AG09309 (cell line): ENCODE measurements around the gene CNPY2.
A peak's percentile ranks its signal among the peaks of the same experiment; 100 is the strongest.
"Not testable (repeated sequence)": the region's sequence is repeated elsewhere in the genome, so short reads cannot be mapped to it uniquely, and the experiment has no call there.

Experiments used
- DNase-seq: peaks from one replicate; pipeline ENCODE4 v3.0.0-alpha.2; 2010; ENCODE audit warnings: low read depth
- H3K4me3 ChIP-seq: 2 replicates; pipeline ENCODE4 v1.5.1; 2011; ENCODE audit warnings: mild to moderate bottlenecking, low read depth, low read length, moderate library complexity; ENCODE audit not compliant: control insufficient read depth
- TF ChIP-seq, protein P1 (sequence below): IDR thresholded peaks from 2 replicates; pipeline ENCODE4 v1.5.1; 2011; ENCODE audit warnings: mild to moderate bottlenecking, low read depth, low read length, inconsistent platforms; ENCODE audit not compliant: insufficient read depth, control insufficient read depth; ENCODE audit errors: missing control alignments

Gene CNPY2

DNA sequence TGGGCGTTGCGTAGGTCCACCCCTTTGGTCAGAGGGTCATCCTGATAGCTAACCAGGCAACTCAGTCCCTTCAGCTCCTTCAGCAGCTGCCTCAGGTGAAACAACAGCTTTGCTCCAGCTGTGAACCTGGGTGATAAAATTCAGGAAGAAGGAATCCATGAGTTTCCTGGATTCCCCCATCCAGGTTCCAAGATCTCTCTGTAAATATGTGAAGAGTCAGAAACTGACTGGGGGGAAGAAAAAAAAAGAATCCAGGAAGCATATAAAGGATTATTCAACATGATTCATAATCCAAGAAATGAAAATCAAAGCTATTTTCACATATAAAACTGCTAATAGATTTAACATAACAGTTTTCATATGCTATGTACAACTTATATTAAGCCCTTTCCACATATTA, 35.5 kb upstream of the CNPY2 start:
- no peak for DNase-seq
- H3K4me3 ChIP-seq = no peak overlapping the region
- TF ChIP-seq, protein P1, sequence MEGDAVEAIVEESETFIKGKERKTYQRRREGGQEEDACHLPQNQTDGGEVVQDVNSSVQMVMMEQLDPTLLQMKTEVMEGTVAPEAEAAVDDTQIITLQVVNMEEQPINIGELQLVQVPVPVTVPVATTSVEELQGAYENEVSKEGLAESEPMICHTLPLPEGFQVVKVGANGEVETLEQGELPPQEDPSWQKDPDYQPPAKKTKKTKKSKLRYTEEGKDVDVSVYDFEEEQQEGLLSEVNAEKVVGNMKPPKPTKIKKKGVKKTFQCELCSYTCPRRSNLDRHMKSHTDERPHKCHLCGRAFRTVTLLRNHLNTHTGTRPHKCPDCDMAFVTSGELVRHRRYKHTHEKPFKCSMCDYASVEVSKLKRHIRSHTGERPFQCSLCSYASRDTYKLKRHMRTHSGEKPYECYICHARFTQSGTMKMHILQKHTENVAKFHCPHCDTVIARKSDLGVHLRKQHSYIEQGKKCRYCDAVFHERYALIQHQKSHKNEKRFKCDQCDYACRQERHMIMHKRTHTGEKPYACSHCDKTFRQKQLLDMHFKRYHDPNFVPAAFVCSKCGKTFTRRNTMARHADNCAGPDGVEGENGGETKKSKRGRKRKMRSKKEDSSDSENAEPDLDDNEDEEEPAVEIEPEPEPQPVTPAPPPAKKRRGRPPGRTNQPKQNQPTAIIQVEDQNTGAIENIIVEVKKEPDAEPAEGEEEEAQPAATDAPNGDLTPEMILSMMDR = no peak

DNA sequence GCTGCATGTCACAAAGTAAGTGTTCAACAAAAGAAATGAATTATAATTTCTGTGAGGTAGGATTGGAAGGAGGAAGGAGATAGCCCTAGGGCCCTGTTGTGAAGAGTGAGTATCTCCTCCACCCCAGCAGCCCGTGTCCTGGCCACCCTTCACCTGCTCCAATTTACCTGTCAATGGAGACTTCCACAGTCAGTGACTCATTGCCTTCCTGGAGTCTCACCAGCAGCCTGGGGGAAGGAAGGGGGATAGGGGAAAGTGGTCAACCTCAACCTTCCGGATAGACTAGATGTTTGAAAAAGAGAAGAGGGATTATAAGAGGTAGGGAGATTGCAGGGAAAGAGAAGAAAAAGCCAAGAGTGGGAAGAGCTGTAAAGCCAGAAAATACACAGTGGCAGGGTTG, 34.9 kb upstream of the CNPY2 start:
- H3K4me3 ChIP-seq = no peak overlapping the region
- no peak for DNase-seq
- TF ChIP-seq, protein P1 = no peak

DNA sequence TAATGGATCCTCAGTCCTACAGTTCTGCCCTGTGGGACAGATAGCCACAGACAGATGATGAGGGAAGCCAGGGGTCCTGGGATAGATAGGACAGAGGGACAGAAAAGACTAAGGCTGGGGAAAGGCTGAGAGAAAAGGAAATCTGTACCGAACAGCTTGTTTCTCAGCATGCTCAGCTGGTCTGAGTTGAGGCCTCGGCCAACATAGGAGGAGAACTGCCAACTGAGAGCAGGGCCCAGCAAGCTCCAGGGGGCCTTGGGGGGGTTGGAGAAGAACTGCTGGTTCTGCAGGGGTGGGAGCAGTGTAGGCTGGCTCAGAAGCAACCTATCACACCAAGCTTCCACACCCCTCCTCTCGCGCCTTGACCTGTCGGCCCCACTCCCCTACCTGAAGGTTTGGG, 33.0 kb upstream of the CNPY2 start:
- TF ChIP-seq, protein P1 = no peak
- DNase-seq = no peak
- no peak overlapping the region for H3K4me3 ChIP-seq

DNA sequence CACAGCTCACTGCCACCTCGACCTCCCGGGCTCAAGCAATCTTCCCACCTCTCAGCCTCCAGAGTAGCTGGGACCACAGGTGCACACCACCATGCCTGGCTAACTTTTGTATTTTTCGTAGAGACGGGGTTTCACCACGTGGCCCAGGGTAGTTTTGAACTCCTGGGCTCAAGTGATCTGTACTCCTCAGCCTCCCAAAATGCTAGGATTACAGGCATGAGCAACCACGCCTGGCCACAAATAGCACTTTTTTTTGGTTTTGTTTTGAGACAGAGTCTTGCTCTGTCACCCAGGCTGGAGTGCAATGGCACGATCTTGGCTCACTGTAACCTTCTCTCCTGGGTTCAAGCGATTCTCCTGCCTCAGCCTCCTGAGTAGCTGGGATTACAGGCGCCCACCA, 31.5 kb upstream of the CNPY2 start:
- H3K4me3 ChIP-seq, DNase-seq: not testable (repeated sequence)

DNA sequence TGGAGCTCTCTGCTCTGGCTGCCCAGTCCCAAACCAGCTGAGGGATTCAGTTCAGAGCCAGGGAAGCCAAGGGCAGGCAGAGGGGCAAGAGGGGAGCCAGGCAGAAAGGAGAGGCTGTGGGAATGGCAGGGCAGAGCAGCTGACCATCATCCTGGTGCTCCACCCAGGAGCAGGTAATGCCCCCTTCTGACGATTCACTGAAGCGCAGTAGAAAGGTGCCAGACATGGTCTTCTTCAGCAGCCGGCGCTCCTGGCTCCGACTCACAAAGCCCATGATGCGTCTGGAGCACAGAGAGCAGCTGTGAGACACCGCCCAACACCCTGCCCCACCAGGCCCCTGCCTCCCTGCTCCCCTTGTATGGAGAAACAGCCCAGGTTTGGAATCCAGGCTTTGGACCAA, 30.9 kb upstream of the CNPY2 start:
- H3K4me3 ChIP-seq = no peak overlapping the region
- TF ChIP-seq, protein P1 = peak; percentile 6
- DNase-seq = no peak

DNA sequence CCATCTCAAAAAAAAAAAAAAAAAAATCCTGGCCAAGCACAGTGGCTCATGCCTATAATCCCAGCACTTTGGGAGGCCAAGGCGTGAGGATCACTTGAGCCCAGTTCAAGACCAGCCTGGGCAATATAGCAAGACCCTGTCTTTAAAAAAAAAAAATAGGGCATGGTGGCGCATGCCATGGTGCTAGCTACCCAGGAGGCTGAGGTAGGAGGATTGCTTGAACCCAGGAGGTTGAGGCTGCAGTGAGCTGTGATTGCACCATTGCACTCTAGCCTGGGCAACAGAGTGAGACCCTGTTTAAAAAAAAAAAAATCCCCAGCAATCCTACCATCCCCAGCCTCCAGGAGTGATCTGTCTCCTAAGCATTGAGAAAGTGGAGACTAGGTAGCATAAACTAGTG, 26.5 kb upstream of the CNPY2 start:
- not testable (repeated sequence) for DNase-seq, H3K4me3 ChIP-seq

DNA sequence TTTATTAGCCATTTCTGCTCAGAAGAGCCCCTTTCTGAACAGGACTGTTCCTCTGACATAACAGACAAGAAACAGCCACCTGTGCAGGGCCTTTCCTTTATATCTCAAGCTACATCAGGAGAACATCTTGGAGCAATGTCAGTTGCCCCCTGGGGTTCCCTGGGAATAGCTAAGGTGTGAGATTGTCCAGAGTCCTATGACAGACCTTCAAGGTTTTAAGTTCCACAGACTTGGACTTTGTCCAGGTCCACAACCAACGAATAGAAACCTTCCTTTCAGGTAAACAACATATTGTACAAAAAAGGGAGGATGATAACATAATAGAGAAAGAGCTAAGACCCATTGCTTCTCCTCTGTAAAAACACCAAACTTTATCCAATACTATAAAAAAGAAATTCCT, 25.8 kb upstream of the CNPY2 start:
- no peak for DNase-seq
- no peak overlapping the region for H3K4me3 ChIP-seq
- TF ChIP-seq, protein P1 = no peak

DNA sequence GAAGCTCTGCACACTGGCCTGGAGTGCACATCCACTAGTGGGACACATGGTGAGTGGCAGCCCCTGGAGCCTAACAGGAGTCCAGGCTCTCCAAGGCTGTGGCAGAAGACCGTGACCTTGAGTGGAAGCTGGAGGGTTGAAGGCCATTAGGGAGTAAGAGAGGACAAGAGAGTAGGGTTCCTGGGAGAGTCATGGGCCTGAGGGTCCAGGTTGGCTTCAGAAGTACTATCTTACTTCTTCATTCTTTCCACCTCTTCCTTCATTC, 23.3 kb upstream of the CNPY2 start:
- H3K4me3 ChIP-seq = no peak overlapping the region
- TF ChIP-seq, protein P1 = no peak

More for the DNA sequence above, 23.3 kb upstream of the CNPY2 start:
- no peak for DNase-seq
